NCI-H524 (cell line): ENCODE data around the gene SLC16A14.
"Not testable (repeated sequence)": the region's sequence is repeated elsewhere in the genome, so short reads cannot be mapped to it uniquely, and the experiment has no call there.

Source experiments
- DNase-seq, 2 experiments: peaks; one replicate each; lab custom pipeline; 2025; lab: John Stamatoyannopoulos, UW

Gene SLC16A14

GRCh38 chr2:230068651-230069055, at the start of gene SLC16A14:
SLC16A14 (minus strand) TSS chr2:230068924; CDS start chr2:230059352, 9,572 bp downstream.
- DNase-seq: peak; percentile 19 to 61

GRCh38 chr2:230106771-230107170, 38.0 kb upstream of the SLC16A14 start:
- DNase-seq: no peak

GRCh38 chr2:230101967-230102366, 33.2 kb upstream of the SLC16A14 start:
- DNase-seq: not testable (repeated sequence)

- no peak for DNase-seq
These were observed 29.1 kb upstream of the SLC16A14 start for GRCh38 chr2:230097841-230098240.

GRCh38 chr2:230097424-230097823, 28.7 kb upstream of the SLC16A14 start:
- no peak for DNase-seq

GRCh38 chr2:230090967-230091366, 22.2 kb upstream of the SLC16A14 start:
- no peak for DNase-seq

- DNase-seq: no peak
These were observed 16.5 kb upstream of the SLC16A14 start for GRCh38 chr2:230085201-230085600.

- no peak for DNase-seq
These were observed 9.3 kb upstream of the SLC16A14 start for GRCh38 chr2:230077851-230078547.

GRCh38 chr2:230076819-230077218, 8.1 kb upstream of the SLC16A14 start:
- DNase-seq: no peak

- DNase-seq: peak in 1 of 2 experiments; percentile 35
These were observed 7.4 kb upstream of the SLC16A14 start for GRCh38 chr2:230075988-230076631.

- DNase-seq: no peak
These were observed 2.7 kb upstream of the SLC16A14 start for GRCh38 chr2:230071421-230071820.

GRCh38 chr2:230069402-230069801, 678 bp upstream of the SLC16A14 start:
- DNase-seq: no peak

- peak; percentile 17 to 52 for DNase-seq
These were observed 591 bp downstream of the SLC16A14 start for GRCh38 chr2:230068016-230068650.

- DNase-seq: no peak
These were observed 7.9 kb downstream of the SLC16A14 start for GRCh38 chr2:230060672-230061293.

GRCh38 chr2:230053753-230054478, 14.8 kb downstream of the SLC16A14 start:
- DNase-seq: no peak

- DNase-seq: no peak
These were observed 16.4 kb downstream of the SLC16A14 start for GRCh38 chr2:230052299-230052698.

- no peak for DNase-seq
These were observed 18.6 kb downstream of the SLC16A14 start for GRCh38 chr2:230050136-230050535.

- no peak for DNase-seq
These were observed 20.6 kb downstream of the SLC16A14 start for GRCh38 chr2:230048010-230048671.

- DNase-seq: no peak
These were observed 22.2 kb downstream of the SLC16A14 start for GRCh38 chr2:230046491-230046890.

- DNase-seq: no peak
These were observed 25.3 kb downstream of the SLC16A14 start for GRCh38 chr2:230043461-230043860.

- no peak for DNase-seq
These were observed 25.7 kb downstream of the SLC16A14 start for GRCh38 chr2:230043025-230043424.
